Measurements from ENCODE around the gene GGT1. TPM values are rescaled to one million over a fixed set of nuclear protein-coding genes. Genes with fewer than 3 reads are reported as not detected.

The GGT1 gene
- total and polyA plus RNA-seq, 2 experiments from 2014 or later = 6.6 to 7.4 TPM

DNA sequence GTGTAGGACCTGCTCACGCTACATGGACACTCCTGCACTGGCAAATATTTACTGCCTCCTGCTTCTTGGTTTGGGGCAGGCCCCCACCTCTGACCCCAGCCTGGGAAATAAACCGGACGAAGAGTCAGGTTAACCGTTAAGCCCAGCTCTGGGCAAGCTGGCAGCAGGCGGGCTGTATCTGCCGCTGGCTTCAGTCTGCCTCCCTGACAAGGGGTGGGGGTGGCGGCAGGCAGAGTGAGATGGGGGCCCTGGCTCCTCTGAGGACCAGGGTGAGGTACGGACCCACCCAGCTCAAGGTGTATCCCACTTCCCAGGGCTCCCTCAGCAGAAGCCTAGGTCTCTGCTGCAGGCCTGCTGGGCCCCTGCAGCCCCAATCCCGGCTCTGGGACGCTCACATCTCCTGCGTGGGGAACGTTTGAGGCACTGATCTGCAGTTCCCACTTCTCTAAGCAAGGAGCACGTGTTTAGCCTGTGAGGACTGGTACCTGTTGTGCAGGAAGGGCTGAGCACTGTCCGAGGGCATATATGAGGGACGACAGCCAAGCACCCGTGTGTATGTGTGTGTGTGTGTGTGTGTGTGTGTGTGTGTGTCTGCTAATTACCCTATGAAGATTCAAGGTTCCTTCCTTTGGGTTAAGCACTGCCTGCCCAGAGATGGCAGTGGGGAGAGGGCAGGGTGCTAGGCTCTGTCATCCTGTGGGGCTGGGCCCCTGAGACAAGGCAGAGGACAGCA, 9.0 kb upstream of the GGT1 start (continued):
- TF ChIP-seq ZNF462 (CRISPR knock-in tag; IDR thresholded peaks at IDR 0.05) (no peak), NANOG (IDR thresholded peaks at IDR 0.05; ENCODE audit: borderline replicate concordance) (no peak), ETS1 (IDR thresholded peaks at IDR 0.05) (no peak), JUNB (IDR thresholded peaks at IDR 0.05; ENCODE audit: unreplicated experiment) (no peak)

DNA sequence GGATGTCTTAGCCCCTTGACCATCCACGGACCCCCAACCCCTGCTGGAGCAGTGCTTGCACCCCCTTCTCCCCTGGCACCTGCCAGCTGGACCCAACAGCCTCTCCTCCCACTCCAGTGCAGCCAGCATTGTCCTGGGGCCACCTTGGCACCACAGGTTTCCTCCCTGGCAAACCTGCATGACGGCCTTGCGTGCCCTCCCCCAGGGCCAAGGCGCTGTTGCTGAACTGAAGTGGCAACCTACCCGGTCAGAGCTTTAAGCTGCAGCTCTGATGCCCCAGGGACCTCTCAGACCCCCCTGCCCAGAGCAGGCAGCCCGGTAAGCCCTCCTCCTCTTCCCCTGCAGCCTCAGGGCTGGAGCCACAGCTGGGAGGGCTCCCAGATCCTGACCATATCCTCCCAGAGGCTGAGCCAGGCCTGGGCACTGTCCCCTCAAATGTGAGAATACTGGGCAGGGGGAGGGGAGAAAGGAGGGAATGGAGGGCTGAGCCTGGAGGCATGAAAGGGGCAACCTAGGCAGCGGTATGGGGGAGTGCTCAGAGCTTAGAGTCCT, 8.3 kb upstream of the GGT1 start:
- Mint-ChIP-seq H3K4me3 (no peak overlapping the region), H3K4me1 (peaks cover 25% of the 10 kb centered on the region), H3K27me3 (ENCODE audit: insufficient read depth, low read depth, poor library complexity) (peaks cover 16% of the 10 kb centered on the region), H3K9me3 (no peaks in the 10 kb centered on the region), H3K36me3 (ENCODE audit: low read depth) (no peaks in the 10 kb centered on the region), H3K27ac (no peak overlapping the region)
- no peak for ATAC-seq
- Histone ChIP-seq H3K9me2 (ENCODE audit: insufficient read depth) (no peaks in the 10 kb centered on the region), H3K4me2 (no peak overlapping the region), H3K79me2 (replicated peaks; ENCODE audit: insufficient read depth) (no peaks in the 10 kb centered on the region), H4K20me1 (replicated peaks; ENCODE audit: insufficient read depth) (no peaks in the 10 kb centered on the region), H3K27me3 (ENCODE audit: insufficient read depth) (no peaks in the 10 kb centered on the region), H3F3A (replicated peaks; ENCODE audit: low read depth) (no peaks in the 10 kb centered on the region), H3K36me3 (ENCODE audit: insufficient read depth) (no peaks in the 10 kb centered on the region), H3K4me3 (no peak overlapping the region), H2AFZ (no peak overlapping the region), H3K27ac (ENCODE audit: low read depth) (no peak overlapping the region), H3K4me1 (ENCODE audit: insufficient read depth) (peaks cover 7% of the 10 kb centered on the region; the same call in 1 of the 2 replicates)
- DNase-seq (ENCODE audit: low spot score) = no peak
- TF ChIP-seq ZNF331 (CRISPR knock-in tag; IDR thresholded peaks at IDR 0.05; ENCODE audit: low read depth) = no peak
- no peak for TF ChIP-seq POLR2AphosphoS5 (IDR thresholded peaks at IDR 0.05; ENCODE audit: low read depth)
- no peak for TF ChIP-seq NANOG (IDR thresholded peaks at IDR 0.05; ENCODE audit: borderline replicate concordance)
- TF ChIP-seq EZH2 (IDR thresholded peaks at IDR 0.05; ENCODE audit: low read depth, unreplicated experiment) = no peak
- no peak for TF ChIP-seq REST (IDR thresholded peaks at IDR 0.05; ENCODE audit: unreplicated experiment)
- TF ChIP-seq ZNF114 (CRISPR knock-in tag; IDR thresholded peaks at IDR 0.05) = no peak
